Hematopoietic multipotent progenitor cell (in vitro differentiated cells): ENCODE results near the gene CACNA1B. TPM values are rescaled to one million over a fixed set of nuclear protein-coding genes. Genes with fewer than 3 reads are reported as not detected.
"Not testable (repeated sequence)": the region's sequence is repeated elsewhere in the genome, so short reads cannot be mapped to it uniquely, and the experiment has no call there.

Source experiments
- DNase-seq, 3 donors: peaks; one replicate each; pipeline ENCODE4 v3.0.0-alpha.2; 2011 to 2015; ENCODE audit warnings: low read depth in 2 of 3, low spot score in 2 of 3
- total RNA-seq: library from RNA; depleted of rRNA; stranded (reverse); fragments of >200 nt; gene quantifications from one replicate; pipeline ENCODE4 v1.2.3, GENCODE V29; 2012

CACNA1B gene
- total RNA-seq, 1 donor, result under 0.01 TPM

DNA sequence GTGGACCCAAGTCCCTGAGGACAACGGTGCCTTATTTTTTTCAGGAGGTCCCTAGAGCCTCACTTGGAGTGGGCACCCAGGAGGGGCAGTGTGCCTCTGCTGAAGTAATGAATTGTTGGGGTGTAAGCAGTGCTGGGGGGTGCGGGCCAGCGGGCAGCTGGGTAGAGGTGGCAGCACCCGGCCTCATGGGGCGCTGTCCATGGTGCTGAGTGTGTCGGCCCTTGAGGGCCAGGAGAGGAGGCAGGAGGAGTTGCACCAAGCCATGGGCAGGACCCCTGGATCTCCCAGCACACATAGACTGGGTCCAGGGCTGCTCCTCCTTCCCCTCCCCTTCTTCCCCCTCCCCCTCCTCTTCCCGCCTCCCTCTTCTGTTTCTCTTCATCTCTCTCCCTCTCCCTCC lies 7.0 kb downstream of the CACNA1B start:
- DNase-seq, result peak in 1 of 3 donors; percentile 18

DNA sequence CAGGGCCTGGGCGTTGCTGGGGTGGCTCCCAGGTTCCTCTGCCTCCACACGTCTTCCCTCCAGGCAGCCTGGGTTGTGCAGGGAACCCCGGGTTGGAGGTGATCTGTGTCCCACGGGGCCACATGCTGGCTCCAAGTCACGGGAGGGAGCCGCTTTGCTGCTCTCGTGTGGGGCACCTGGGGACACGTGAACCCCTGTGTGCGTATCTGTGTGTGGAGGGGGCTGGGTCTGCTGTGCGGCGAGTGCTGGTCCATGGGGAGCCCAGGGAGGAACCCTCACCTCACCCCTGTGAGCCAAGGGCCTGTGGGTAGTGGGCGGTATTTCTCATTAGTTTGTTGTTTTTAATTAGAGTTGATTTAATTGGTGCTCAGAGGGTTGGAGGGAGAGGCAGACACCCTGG lies 7.5 kb downstream of the CACNA1B start:
- DNase-seq, result not testable (repeated sequence)

DNA sequence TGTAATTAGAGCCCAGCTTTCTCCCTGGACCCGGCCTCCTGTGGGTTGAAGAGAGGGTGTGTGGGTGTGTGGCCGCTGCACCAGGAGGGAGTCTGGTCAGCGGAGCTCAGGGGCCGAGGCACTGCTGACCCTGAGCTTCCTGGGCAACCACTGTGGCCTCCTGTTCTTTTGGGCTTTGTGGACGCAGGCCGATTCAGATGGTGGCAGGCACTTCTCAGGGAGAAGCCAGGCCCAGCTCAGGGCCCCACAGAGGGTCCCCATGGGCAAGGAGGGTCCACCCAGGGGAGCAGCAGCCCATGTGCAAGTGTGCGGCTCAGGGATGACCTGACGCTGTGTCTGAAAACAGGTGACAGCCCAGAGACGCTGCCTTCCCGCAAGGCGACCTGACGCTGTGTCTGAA lies 11.0 kb downstream of the CACNA1B start:
- not testable (repeated sequence) for DNase-seq

DNA sequence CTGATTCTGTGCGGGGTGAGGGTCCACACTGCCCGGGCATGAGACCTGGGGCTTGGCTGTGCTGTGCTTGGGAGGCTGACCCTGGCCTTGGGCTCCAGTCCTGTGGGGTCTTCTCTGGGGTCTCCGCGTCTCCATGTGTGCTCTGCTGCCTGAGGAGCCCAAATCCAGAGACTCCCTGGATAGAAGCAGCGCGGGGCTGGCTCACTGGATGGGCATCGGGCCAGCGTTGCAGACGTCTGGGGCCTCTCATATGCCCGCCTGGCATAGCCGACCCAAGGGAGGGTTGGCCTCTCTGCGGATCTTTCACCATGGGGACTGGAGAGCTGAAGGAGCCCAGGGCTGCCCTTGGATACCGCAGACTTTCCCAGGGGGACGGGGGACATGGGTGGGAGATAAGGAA lies 12.4 kb downstream of the CACNA1B start:
- not testable (repeated sequence) for DNase-seq

DNA sequence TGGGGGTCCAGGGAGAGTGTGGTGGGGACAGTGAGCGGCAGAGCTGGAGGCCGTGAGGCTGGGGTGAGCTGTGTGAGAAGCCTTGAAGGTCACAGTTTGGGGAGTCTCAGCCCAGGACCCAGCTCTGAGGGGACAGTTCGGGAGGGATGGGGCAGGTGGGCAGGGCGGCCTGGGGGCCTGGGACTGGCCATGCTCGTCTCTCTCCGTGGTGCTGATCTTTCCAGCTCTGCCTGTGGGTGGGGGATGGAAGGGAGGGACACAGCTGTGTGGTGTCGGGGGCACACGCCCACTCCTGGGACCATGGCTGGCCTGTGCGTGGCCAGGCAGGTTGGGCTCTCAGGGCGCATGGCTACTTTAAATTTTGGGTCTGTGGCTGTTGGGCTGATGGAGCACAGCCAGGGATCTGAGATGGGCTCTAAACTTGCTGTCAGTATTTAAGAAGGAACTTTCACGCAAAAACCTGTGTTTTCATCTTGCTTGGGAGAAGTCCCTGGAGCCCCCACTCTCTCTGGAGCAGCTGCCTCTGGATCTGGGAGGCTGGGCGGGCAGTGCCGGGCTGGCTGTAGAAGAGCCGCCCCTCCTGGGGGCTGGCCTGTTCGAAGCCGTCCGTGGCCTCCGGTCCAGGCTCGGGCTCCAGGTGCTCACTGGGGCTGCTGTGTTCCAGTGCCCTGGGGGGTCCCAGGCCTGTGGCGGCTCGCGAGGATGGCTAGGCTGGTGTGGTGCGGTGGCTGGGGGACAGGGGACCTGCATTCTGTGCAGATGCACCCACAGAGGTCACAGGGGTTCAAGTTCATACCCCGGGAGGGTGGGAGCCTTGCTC lies 13.4 kb downstream of the CACNA1B start:
- not testable (repeated sequence) for DNase-seq

DNA sequence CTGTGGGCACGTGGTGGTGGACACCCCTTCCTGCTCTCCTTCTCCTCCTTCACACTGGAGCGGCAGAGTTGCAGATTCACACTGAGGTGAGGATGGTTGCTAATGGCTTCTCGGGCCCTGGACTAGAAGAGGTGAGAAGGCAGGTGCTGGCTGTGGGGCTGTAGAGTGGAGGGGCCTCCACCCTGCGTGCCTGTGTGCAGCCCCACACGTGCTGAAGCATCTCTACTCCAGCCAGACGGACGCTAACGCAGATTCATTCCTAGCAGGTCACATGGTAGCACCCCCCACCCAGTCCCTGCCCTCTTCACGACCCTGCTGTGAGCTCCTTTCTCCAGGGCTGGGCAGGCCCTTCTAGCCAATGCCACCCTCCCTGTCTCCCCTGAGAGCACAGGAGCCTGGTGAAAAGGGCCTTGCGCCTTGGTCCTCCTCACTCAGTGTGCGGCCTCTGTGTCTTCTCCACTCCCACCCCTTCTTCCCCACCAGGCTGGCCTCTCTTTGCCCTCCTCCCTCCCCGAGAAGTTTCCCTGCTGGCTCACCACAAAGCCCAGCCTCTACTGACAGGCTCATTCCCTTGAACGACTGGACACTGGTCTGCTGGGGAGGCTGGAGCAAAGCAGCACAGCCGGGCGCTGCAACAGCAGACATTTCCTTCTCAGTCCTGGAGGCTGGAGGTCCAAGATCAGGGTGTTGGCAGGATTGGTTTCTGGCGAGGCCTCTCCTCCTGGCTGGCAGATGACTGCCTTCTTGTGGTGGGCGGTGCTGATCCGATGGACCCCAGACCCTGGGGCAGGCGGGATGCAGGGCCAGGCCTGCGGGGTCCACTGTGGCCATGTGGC lies 14.2 kb downstream of the CACNA1B start:
- DNase-seq, result no peak

DNA sequence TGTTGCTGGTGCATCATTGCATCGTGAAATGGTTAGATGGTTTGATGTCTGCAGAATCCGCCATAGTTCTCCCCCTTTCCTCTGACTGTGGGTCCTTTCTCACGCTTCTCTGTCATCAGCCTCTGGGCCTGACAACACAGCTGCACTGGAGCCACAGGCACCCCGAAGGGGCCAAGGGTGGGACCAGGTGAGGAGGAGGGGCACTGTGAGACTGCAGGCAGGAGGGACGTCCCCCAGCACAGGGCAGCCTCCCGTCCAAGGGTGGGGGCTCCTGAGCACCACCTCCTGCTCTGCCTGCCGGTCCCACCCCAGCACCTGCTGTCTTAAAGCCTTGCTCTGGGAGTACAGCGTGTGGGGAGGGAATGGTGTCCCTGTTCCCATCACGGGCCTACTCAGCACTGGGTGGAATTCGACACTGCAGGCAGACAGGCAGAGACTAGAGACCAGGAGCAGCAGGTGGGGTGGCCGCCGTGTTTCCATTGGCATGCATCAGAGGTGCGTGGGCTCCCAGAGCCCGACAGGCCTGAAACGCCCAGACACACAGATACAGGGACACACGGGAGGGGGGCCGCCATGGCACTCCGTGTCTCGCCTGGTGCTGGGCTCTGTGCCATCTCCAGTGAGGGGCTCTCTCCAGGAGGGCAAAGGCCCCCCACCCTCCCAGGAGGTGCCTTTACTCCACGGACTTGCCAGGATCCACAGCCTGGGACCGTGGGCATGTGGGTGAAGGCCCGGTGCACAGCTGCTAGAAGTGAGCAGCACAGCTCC lies 15.0 kb downstream of the CACNA1B start:
- DNase-seq, result no peak

DNA sequence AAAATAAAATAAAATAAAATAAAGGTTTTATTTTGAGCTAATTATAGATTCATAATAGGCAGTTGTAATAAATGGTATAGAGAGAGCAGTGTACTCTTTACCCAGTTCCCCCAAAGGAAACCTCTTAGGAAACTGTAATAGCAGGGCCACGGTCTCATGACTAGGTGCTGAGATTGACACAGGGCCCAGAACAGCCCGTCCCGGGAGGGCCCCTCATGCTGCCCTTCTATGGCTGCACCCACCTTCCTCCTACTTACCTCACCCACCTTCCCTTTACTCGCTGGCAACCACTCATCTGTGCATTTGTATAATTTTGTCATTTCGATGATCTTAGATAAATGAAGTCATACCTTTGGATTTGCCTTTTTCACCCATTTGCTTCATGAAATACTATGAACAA lies 16.1 kb downstream of the CACNA1B start:
- DNase-seq, result no peak

DNA sequence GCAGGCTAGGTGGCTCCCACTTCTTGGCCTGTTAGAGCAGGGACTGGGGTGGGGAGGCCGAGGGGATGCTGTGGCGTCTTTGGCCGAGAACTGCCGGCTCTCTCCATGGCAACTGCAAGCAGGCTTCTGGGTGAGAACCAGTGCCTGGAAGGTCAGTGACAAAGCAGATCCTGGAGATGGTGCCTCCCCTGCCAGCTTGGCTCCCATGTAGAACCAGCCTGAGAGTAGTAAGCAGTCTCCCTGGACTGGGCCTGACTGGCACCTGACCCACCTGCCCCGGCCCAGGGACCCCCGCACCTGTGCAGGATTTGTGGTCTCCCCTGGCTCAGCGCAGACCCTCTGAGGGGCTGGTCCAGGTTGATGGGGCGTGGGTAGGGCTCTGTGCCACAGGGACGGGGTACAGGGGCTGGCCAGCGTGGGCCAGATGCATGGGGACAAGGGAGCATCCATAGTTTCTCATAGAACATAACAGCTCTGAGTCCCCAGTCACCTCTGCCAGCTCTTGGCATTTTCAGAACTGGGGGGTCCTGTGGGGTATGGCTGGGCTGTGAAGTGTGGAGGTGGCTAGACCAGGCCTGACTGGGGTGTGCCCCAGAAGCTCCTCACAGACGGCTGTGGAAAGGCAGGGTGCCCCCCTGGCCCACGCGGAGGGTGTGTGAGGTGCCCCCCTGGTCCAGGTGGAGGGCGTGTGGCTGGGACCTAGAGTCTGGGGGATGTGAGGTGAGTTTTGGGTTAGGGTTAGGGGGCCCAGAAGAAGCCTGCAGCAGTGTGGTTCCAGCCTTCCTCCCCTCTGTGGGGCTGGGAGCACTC lies 22.2 kb downstream of the CACNA1B start:
- no peak for DNase-seq

DNA sequence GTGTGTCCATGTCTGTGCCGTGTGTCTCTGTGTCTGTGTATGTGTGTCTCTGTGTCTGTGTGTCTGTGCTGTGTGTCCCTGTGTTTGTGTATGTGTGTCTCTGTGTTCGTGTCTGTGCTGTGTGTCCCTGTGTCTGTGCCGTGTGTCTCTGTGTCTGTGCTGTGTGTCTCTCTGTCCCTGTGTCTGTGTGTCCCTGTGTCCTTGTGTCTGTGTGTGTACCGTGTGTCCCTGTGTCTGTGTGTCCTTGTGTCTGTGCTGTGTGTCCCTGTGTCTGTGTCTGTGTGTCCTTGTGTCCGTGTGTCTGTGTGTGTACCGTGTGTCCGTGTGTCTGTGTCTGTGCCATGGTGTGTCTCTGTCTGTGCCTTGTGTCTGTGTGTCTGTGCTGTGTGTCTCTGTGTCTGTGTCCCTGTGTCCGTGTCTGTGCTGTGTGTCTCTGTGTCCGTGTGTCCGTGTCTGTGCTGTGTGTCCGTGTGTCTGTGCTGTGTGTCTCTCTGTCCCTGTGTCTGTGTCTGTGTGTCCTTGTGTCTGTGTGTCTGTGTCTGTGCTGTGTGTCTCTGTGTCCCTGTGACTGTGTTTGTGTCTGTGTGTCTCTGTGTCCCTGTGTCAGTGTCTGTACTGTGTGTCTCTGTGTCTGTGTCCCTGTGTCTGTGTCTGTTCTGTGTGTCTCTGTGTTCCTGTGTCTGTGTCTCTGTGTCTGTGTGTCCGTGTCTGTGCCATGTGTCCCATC lies 23.2 kb downstream of the CACNA1B start:
- no peak for DNase-seq

DNA sequence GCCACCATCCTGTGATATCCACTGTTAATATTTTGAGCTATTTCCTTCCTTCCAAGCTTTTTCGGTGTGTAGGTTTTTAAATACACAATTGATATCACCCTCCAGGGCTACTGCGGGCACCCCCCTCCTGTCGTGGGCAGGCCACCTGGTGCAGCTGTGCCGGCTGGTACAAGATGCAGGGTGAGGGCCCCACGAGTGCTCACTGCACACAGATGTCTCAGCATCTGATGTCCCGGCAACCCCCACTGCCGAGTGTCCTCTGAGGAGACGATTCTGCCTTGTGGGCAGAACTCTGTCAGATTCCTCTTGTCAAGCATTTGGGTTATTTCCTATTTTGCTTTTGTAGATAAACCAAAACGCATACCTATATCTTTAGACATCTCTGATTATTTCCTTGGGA lies 25.1 kb downstream of the CACNA1B start:
- no peak for DNase-seq

DNA sequence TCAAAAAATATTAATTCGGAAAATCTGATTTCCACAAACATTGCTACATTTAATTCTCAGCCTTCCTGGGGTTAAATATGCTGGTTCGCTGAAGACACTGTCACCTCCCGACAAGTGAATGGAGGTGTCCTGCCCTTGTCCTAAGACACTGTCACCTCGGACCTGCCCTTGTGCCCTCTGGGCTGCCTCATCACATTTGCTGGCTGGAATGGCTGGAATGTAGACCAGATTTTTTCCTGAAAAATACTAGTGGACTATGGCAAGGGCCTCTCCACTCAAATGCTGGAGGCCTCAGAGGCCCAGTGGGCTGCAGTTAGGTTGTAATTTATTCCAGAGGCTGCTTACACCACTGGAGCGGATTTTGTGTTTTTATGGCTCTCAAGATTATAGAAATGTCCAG lies 28.2 kb downstream of the CACNA1B start:
- DNase-seq, result no peak

DNA sequence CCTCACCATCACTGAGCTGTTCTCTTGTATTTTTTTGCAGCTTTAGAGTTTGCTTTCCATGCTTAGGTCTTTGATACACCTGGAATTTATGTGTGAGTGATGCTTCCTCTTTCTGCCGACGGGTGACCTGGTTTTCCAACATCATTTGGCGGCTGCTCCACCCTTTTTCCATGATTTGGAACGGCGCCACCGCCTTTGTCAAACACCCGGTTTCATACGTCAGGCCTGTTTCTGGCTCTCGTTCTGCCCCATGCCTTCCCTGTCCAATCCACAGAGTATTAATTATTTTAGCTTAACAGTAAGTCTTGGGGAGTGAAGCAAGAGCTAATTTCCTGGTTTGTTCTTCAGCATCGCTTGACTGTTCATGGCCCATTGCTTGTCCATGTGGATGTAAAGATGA lies 30.2 kb downstream of the CACNA1B start:
- DNase-seq, result no peak

DNA sequence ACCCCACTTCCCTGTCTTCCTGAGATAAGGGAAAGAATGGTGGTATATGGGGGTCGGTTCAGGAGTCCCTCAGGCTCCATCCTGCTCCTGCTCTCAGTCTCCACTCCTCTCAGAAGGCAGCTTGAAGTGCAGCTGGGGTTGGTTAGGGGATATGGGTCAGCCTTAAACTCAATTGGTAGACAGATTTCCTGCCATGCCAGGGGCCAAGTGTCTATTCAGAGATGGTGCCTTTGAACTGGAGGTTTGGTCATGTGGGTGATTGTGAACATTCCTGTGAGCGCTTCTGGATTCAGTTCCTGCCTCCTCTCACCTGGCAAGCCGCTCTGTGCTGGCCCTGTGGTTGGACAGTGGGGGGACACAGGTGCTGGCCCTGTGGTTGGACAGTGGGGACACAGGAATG lies 35.1 kb downstream of the CACNA1B start:
- no peak for DNase-seq

DNA sequence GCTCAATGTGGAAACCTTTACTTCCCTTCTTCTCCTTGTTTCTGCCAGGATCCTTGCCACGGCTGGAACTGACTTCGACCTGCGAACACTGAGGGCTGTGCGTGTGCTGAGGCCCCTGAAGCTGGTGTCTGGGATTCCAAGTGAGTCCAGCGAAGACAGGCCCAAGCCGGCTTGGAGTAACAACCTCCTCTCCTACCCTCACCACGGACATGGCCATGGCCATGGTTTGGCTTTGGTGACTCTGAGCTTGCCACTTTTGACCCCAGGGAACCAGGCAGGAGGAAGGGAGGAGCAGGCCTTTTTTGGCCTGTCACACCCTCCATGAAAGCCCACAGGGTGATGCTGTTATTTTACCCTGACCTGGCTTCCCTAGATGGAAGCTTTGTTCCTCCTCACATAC lies 35.5 kb downstream of the CACNA1B start:
- DNase-seq, result no peak

DNA sequence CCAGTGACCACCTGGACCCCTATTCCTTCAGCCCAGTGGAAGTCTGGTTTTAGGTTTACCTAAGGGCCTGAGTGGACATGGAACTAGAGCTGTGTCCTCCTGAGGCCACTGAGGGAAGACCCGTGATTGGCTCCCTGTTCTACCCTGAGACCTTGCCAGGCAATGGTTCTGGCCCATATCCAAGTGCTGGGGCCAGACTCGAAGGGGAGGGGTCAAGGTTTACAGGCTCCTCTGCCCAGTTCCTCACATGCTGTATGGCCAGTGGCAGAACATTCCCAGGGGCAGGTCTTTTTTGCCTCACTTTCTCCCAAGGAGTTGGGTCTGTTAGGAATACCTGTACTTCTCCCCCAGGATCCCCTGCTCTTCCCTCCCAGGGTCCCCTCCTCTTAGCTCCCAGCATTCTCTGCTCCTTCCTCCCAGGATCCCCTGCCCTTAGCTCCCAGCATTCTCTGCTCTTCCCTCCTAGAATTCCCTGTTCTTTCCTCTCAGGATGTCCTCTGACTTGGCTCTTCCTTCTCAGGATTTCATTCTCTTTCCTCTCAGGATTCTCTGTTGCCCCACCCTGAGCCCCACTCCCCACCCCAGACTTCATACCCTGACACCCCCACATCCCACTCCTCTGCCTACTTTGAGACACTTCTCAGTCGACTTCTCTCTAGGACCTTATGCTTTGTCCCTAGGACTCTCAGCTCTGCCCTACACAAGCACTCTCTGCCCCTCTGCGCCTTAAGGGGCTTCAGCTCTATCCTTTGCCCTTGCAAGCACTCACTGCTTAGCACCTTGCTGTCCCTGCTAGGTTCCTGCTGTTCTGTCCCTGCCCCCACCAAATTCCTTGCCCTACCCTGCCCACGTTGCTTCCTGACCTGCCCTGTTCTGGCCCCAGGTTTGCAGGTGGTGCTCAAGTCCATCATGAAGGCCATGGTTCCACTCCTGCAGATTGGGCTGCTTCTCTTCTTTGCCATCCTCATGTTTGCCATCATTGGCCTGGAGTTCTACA lies 36.5 kb downstream of the CACNA1B start:
- no peak for DNase-seq

DNA sequence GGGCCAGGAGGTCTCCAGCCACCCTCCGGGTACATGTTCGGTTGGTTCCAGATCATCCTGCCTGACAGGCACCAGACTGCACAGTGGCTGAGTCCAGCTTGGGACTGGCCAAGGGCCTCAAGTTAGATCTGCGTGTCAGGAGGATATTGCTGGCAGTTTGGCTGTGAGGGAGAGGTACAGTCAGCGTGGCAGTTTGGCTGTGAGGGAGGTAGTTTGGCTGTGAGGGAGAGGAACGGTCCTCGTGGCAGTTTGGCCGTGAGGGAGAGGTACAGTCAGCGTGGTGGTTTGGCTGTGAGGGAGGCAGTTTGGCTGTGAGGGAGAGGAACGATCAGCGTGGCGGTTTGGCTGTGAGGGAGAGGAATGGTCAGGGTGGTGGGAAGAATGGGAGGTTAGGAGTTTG lies 39.0 kb downstream of the CACNA1B start:
- no peak for DNase-seq

DNA sequence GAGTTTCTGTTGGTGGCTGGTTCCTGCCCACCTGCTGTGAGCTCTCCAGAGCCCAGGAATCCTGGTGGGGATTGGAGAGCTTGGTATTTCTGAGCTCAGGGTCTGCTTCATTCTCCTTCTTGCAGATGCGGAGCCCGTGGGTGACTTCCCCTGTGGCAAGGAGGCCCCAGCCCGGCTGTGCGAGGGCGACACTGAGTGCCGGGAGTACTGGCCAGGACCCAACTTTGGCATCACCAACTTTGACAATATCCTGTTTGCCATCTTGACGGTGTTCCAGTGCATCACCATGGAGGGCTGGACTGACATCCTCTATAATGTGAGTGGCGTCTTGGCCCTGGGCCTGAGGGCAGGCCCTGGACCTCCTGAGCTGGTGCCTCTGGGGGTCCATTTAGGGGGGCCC lies 39.5 kb downstream of the CACNA1B start:
- no peak for DNase-seq

DNA sequence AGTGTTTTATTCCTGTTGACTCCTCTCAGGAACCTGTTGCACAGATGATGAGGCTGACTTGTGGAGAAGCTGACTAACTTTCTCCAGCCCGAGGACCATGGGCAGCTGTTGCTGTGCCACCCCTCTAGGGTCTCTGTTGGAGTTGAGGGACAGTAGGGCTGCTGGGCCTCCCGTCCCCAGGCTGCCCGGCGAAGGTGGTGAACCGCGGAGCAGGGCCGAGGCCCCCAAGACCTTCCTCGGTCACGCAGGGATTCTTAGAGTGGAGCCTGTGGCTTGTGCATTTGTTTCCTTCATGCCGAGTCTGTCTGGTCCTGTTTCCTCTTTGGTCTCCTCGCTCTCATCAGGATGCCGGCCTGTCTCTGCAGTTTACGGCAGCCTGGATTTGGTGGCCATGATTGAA lies 40.2 kb downstream of the CACNA1B start:
- no peak for DNase-seq
